ENCODE measurements around the gene UBE2G1. TPM values are rescaled to one million over a fixed set of nuclear protein-coding genes. Genes with fewer than 3 reads are reported as not detected.

UBE2G1 gene
- total RNA-seq, 3 donors from 2014 or later (not counting 1 experiment from before 2014, with no cell fraction given) = 58.2 to 76.4 (median 64.7) TPM

DNA sequence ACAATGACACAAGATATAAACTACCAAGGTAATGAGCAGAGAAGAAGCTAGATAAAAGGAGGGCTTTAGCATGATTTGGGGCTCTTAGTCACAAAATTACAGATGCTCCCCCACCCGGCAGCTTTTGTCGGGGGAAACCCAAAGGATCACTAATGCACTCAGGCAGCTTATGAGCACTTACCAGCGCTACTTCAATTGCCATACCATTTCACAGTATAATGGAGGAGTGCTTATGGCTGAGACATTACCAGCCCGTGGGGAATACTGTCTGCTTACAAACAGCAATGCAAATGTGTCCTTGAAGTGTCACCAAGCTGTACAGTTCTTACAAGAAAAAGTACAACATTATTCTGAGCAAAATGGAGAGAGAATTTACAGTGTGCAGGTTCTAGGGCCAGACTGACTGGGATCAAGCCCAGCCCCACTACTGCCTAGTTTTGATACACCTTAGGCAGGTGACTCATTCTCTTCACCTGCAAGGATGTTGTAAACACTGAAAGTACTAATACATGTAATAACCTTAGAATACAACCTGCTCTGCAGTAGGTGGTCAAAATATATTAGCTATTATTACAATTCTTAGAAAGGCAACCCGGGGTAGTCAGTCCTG is 119.0 kb downstream of the UBE2G1 start:
- ATAC-seq (no peak), DNase-seq (no peak)
- TF ChIP-seq, protein P1, sequence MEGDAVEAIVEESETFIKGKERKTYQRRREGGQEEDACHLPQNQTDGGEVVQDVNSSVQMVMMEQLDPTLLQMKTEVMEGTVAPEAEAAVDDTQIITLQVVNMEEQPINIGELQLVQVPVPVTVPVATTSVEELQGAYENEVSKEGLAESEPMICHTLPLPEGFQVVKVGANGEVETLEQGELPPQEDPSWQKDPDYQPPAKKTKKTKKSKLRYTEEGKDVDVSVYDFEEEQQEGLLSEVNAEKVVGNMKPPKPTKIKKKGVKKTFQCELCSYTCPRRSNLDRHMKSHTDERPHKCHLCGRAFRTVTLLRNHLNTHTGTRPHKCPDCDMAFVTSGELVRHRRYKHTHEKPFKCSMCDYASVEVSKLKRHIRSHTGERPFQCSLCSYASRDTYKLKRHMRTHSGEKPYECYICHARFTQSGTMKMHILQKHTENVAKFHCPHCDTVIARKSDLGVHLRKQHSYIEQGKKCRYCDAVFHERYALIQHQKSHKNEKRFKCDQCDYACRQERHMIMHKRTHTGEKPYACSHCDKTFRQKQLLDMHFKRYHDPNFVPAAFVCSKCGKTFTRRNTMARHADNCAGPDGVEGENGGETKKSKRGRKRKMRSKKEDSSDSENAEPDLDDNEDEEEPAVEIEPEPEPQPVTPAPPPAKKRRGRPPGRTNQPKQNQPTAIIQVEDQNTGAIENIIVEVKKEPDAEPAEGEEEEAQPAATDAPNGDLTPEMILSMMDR (IDR thresholded peaks at IDR 0.05) = no peak
- peaks cover 4% of the 10 kb centered on the region for H3K4me1 ChIP-seq (ENCODE audit: control insufficient read depth, insufficient read depth, low read length)
- Mint-ChIP-seq H3K27ac (no peak overlapping the region), H3K4me3 (no peak overlapping the region), H3K4me1 (peaks cover 54 to 57% of the 10 kb centered on the region in 2 donors), H3K9me3 (no peaks in the 10 kb centered on the region), H3K27me3 (ENCODE audit: low read depth in 2 of 2) (no peaks in the 10 kb centered on the region), H3K36me3 (no peaks in the 10 kb centered on the region)
- peaks cover 11% of the 10 kb centered on the region for H3K36me3 ChIP-seq (ENCODE audit: control insufficient read depth, insufficient read depth, low read length)
- H3K27me3 ChIP-seq (ENCODE audit: control insufficient read depth, insufficient read depth, low read length) = no peaks in the 10 kb centered on the region
- no peak overlapping the region for H3K4me3 ChIP-seq (ENCODE audit: low read length)
- no peak overlapping the region for H3K27ac ChIP-seq (ENCODE audit: low read length)
- WGBS (ENCODE audit: insufficient coverage) = 84% methylated on average over 4 of the region's 5 CpGs
- H3K9me3 ChIP-seq (ENCODE audit: control insufficient read depth, insufficient read depth, low read length) = no peaks in the 10 kb centered on the region
- intact Hi-C loops (cut with micrococcal nuclease) = no loop called here

DNA sequence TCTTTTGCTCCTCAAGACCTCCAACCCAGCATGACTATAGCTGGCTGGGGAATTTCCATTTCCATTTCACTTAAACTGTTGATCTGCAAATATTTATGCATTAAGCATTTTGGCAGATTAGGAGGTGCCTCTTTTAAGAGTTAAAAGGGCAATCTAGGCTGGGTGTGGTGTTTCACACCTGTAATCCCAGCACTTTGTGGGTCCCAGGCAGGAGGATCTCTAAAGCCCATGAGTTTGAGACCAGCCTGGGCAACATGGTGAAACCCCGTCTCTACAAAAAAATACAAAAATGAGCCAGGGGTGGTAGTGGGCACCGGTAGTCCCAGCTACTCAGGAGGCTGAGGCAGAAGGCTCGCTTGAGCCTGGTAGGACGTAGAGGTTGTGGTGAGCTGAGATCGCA is 119.8 kb downstream of the UBE2G1 start:
- H3K9me3 Mint-ChIP-seq = no peaks in the 10 kb centered on the region
- TF ChIP-seq, protein P1 (IDR thresholded peaks at IDR 0.05) = no peak
- intact Hi-C loops (cut with micrococcal nuclease) = no loop called here
- Histone ChIP-seq H3K27me3 (ENCODE audit: control insufficient read depth, insufficient read depth, low read length) (no peaks in the 10 kb centered on the region), H3K27ac (ENCODE audit: low read length) (no peak overlapping the region), H3K4me1 (ENCODE audit: control insufficient read depth, insufficient read depth, low read length) (peaks cover 4% of the 10 kb centered on the region), H3K36me3 (ENCODE audit: control insufficient read depth, insufficient read depth, low read length) (peaks cover 18% of the 10 kb centered on the region), H3K9me3 (ENCODE audit: control insufficient read depth, insufficient read depth, low read length) (no peaks in the 10 kb centered on the region), H3K4me3 (ENCODE audit: low read length) (no peak overlapping the region)
- ATAC-seq (no peak), DNase-seq (no peak)
- no peak overlapping the region for H3K4me3 Mint-ChIP-seq
- WGBS (ENCODE audit: insufficient coverage) = 78% methylated on average over 5 of the region's 5 CpGs
- peaks cover 47 to 51% of the 10 kb centered on the region in 2 donors for H3K4me1 Mint-ChIP-seq
- no peaks in the 10 kb centered on the region for H3K36me3 Mint-ChIP-seq
- peak overlapping the region in 1 of 2 donors; percentile 2 for H3K27ac Mint-ChIP-seq
- no peaks in the 10 kb centered on the region for H3K27me3 Mint-ChIP-seq (ENCODE audit: low read depth in 2 of 2)

DNA sequence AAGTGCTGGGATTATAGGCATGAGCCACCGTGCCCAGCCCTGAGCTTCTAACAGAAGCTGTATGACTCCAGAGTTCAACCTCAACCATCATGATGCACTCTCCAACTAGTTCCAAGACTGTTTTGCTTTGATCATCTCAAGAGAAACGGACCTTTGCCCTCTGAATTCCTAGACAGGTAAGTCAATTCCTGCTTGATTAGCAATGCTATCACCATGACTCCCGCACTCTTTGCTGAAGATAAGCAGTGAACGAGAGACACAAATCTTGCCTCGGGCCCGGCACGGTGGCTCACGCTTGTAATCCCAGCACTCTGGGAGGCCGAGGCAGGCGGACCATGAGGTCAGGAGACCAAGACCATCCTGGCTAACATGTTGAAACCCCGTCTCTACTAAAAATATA is 124.9 kb downstream of the UBE2G1 start:
- H3K27ac Mint-ChIP-seq = no peak overlapping the region
- Histone ChIP-seq H3K4me1 (ENCODE audit: control insufficient read depth, insufficient read depth, low read length) (no peaks in the 10 kb centered on the region), H3K4me3 (ENCODE audit: low read length) (no peak overlapping the region), H3K9me3 (ENCODE audit: control insufficient read depth, insufficient read depth, low read length) (no peaks in the 10 kb centered on the region), H3K27me3 (ENCODE audit: control insufficient read depth, insufficient read depth, low read length) (no peaks in the 10 kb centered on the region), H3K27ac (ENCODE audit: low read length) (no peak overlapping the region), H3K36me3 (ENCODE audit: control insufficient read depth, insufficient read depth, low read length) (peaks cover 32% of the 10 kb centered on the region)
- H3K9me3 Mint-ChIP-seq = no peaks in the 10 kb centered on the region
- H3K4me3 Mint-ChIP-seq = no peak overlapping the region
- TF ChIP-seq, protein P1 (IDR thresholded peaks at IDR 0.05) = no peak
- peaks cover 27% of the 10 kb centered on the region in 2 donors for H3K4me1 Mint-ChIP-seq
- DNase-seq (no peak), ATAC-seq (no peak)
- H3K27me3 Mint-ChIP-seq (ENCODE audit: low read depth in 2 of 2) = no peaks in the 10 kb centered on the region
- peaks cover 8% of the 10 kb centered on the region for H3K36me3 Mint-ChIP-seq
- 98% methylated on average over 11 of the region's 11 CpGs for WGBS (ENCODE audit: insufficient coverage)
- intact Hi-C loops (cut with micrococcal nuclease) = no loop called here

DNA sequence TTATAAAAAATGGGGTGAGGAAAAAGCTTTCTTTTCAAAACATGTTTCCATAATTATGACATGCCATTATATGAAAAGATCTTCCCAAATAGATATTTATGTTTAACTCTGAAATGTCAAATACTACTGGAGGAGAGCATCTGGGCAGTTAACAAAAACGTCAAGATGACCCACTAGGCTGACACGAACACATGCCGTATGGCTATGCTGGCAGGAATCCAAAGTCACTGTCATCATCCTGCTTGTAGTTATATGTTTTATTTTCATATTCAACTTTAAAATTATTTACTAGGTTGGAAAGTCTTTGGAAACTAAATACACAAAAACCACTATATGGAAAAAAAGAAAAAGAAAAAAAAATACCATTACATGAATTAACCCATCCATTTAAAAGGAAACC is 130.0 kb downstream of the UBE2G1 start:
- intact Hi-C loops (cut with micrococcal nuclease) = no loop called here
- Mint-ChIP-seq H3K4me3 (no peak overlapping the region), H3K36me3 (peaks cover 29% of the 10 kb centered on the region), H3K27me3 (ENCODE audit: low read depth in 2 of 2) (no peaks in the 10 kb centered on the region), H3K4me1 (peaks cover 19 to 23% of the 10 kb centered on the region in 2 donors), H3K27ac (no peak overlapping the region), H3K9me3 (no peaks in the 10 kb centered on the region)
- TF ChIP-seq, protein P1 (IDR thresholded peaks at IDR 0.05) = no peak
- Histone ChIP-seq H3K36me3 (ENCODE audit: control insufficient read depth, insufficient read depth, low read length) (peaks cover 51% of the 10 kb centered on the region), H3K27me3 (ENCODE audit: control insufficient read depth, insufficient read depth, low read length) (no peaks in the 10 kb centered on the region), H3K27ac (ENCODE audit: low read length) (no peak overlapping the region), H3K4me3 (ENCODE audit: low read length) (no peak overlapping the region), H3K4me1 (ENCODE audit: control insufficient read depth, insufficient read depth, low read length) (peaks cover 5% of the 10 kb centered on the region), H3K9me3 (ENCODE audit: control insufficient read depth, insufficient read depth, low read length) (no peaks in the 10 kb centered on the region)
- DNase-seq (no peak), ATAC-seq (no peak)
- 92% methylated on average over 3 of the region's 3 CpGs for WGBS (ENCODE audit: insufficient coverage)

Data from natural killer cell (primary cell).